Loucy (cell line): ENCODE data around the gene BMS1.

Source experiments
- EZH2phosphoT487 ChIP-seq: fragments of 200-600 bp; IDR thresholded peaks from 2 replicates; pipeline ENCODE4 v1.6.1; 2018; ENCODE audit warnings: antibody characterized with exemption, mild to moderate bottlenecking, moderate library complexity, borderline replicate concordance
- TF ChIP-seq, protein P1 (sequence below): fragments of 200-600 bp; sonication (generic); conservative IDR thresholded peaks from 2 replicates; pipeline ENCODE4 v1.5.1; 2014; ENCODE audit warnings: mild to moderate bottlenecking, antibody characterized with exemption, low read length

DNA sequence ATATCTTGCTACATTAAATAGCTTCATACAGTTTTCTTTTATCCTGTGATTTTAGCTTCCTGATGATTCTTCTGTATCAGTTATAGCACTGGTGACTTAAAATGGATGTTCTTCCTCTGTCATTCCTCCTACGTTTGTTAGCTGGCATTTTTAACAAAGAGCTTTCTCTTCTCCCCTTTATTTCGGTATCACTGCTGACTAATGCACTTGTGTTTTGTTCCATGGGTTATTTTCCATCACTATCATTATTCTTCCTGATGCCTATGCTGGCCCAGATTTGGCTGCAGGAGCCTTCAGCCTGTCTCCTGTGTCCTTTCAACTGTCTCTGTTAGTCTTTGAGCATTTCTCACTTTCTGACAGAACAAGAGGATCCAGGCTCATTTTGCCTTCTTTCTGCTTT is 13.1 kb downstream of the BMS1 start:
- TF ChIP-seq, protein P1, sequence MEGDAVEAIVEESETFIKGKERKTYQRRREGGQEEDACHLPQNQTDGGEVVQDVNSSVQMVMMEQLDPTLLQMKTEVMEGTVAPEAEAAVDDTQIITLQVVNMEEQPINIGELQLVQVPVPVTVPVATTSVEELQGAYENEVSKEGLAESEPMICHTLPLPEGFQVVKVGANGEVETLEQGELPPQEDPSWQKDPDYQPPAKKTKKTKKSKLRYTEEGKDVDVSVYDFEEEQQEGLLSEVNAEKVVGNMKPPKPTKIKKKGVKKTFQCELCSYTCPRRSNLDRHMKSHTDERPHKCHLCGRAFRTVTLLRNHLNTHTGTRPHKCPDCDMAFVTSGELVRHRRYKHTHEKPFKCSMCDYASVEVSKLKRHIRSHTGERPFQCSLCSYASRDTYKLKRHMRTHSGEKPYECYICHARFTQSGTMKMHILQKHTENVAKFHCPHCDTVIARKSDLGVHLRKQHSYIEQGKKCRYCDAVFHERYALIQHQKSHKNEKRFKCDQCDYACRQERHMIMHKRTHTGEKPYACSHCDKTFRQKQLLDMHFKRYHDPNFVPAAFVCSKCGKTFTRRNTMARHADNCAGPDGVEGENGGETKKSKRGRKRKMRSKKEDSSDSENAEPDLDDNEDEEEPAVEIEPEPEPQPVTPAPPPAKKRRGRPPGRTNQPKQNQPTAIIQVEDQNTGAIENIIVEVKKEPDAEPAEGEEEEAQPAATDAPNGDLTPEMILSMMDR, result no peak
- no peak for TF ChIP-seq EZH2phosphoT487
